Measurements from ENCODE around the gene DCST2.

Gene DCST2

DNA sequence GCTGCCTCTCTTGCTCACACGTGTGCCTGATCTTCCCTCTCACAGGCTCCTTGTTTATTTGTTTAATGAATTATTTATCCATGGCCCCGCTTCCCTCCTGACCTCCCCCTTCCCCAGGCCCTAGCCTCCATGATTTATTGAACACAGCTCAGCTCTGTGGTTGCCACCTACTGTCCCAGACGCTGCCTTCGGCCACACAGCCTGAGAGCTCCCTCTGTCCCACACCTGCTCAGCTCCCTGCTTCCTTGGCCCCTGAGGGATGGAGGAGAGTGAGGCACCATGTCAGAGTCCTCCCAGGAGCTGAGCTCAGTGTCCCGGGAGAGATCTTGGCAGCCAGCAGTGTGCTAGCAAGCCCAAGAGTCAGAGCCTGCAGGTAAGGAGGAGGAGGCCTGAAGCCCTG lies 42.0 kb upstream of the DCST2 start:
- no peak for DNase-seq
- no peaks in the 10 kb centered on the region for H3K9me3 ChIP-seq (ENCODE audit: control extremely low read depth in 1 of 5, control insufficient read depth in 4 of 5, insufficient read depth in 2 of 5, low read depth in 1 of 5, low read length in 4 of 5)
- H3K27ac ChIP-seq (ENCODE audit: insufficient read depth in 1 of 2, low read depth in 1 of 2, low read length in 2 of 2, poor library complexity in 1 of 2, severe bottlenecking in 2 of 2): no peak overlapping the region
- peaks cover 0 to 28% (median 15%) of the 10 kb centered on the region in 5 experiments for H3K27me3 ChIP-seq (replicated peaks in 2 of 5; ENCODE audit: control insufficient read depth in 4 of 5, insufficient read depth in 5 of 5, low read length in 4 of 5)
- ChIA-PET CTCF (interaction anchor here (1.0 to 11.6 kb wide), 10 partner anchors 9 to 610 kb away, joined by 3 to 121 read pairs (median 4); partner anchors contain the start of genes EFNA4 and KRTCAP2), POLR2A (no interaction called here)
- no peak overlapping the region for H3K4me3 ChIP-seq (ENCODE audit: control insufficient read depth in 1 of 7, extremely low read depth in 1 of 7, insufficient read depth in 4 of 7, low read depth in 2 of 7, low read length in 6 of 7)
- whole genome bisulfite sequencing (ENCODE audit: insufficient coverage): 100% methylated on average over 3 of the region's 5 CpGs
- H3K36me3 ChIP-seq (ENCODE audit: control insufficient read depth in 4 of 4, insufficient read depth in 4 of 4, low read length in 3 of 4): no peaks in the 10 kb centered on the region
- H3K4me1 ChIP-seq (ENCODE audit: control extremely low read depth in 1 of 4, control insufficient read depth in 4 of 4, insufficient read depth in 4 of 4, low read length in 3 of 4): peaks cover 0 to 60% (median 41%) of the 10 kb centered on the region in 4 experiments

DNA sequence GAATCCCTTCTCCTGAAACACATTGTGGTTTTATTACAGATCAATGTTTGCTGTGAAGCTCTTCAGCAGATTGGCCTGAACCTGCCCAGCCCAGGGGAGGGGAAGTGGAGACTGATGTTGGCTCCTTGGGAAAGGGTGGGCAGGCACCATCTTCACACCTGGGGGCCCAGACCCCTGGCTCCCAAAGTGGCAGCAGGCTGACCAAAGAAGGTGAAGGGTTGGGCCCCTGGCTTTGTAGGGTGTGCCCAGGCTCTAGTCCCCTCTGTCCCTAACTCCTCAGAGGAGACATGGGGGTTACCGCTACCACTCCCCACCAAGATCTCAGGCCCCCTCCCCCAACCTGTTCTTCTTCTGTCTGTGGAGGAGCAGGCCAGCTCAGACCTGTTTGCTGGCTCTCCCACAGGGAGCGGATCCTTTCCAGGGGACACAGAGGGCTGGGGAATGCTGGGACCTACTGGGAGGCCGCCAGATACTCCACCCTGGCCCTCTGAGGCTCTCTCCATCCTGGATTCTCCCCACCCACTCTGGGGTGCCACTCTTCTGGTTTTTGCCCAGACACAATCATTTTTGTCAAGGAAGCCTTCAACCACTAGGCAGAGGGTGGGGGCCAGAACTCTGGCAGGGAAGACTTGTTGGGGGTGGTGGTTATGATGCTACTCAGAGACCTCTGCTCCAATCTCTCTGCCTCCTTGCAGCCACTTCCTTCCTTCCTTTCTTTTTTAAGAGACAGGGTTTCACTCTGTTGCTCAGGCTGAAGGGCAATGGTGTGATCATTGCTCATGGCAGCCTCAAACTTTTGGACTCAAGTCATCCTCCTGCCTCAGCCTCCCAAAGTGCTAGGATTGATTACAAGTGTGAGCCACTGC lies 40.0 kb upstream of the DCST2 start:
- ChIA-PET CTCF (interaction anchor here (0.8 to 11.6 kb wide), 7 partner anchors 9 to 99 kb away, joined by 3 to 121 read pairs (median 6); partner anchors contain the start of genes EFNA4 and KRTCAP2), POLR2A (interaction anchor here (0.6 kb wide), 1 partner anchor 73 kb away, joined by 3 read pairs; no protein-coding TSS in a partner anchor)
- H3K9me3 ChIP-seq (ENCODE audit: control extremely low read depth in 1 of 5, control insufficient read depth in 4 of 5, insufficient read depth in 2 of 5, low read depth in 1 of 5, low read length in 4 of 5): no peaks in the 10 kb centered on the region
- no peak overlapping the region for H3K27ac ChIP-seq (ENCODE audit: insufficient read depth in 1 of 2, low read depth in 1 of 2, low read length in 2 of 2, poor library complexity in 1 of 2, severe bottlenecking in 2 of 2)
- peaks cover 0 to 11% (median 2%) of the 10 kb centered on the region in 5 experiments for H3K27me3 ChIP-seq (replicated peaks in 2 of 5; ENCODE audit: control insufficient read depth in 4 of 5, insufficient read depth in 5 of 5, low read length in 4 of 5)
- DNase-seq: peak; percentile 51 to 90 (median 84)
- H3K36me3 ChIP-seq (ENCODE audit: control insufficient read depth in 4 of 4, insufficient read depth in 4 of 4, low read length in 3 of 4): peaks cover 0 to 9% (median 4%) of the 10 kb centered on the region in 4 experiments
- no peak overlapping the region for H3K4me3 ChIP-seq (ENCODE audit: control insufficient read depth in 1 of 7, extremely low read depth in 1 of 7, insufficient read depth in 4 of 7, low read depth in 2 of 7, low read length in 6 of 7)
- H3K4me1 ChIP-seq (ENCODE audit: control extremely low read depth in 1 of 4, control insufficient read depth in 4 of 4, insufficient read depth in 4 of 4, low read length in 3 of 4): peaks cover 0 to 45% (median 28%) of the 10 kb centered on the region in 4 experiments
- WGBS (ENCODE audit: insufficient coverage): 81% methylated on average over 2 of the region's 3 CpGs

- H3K4me1 ChIP-seq (ENCODE audit: control extremely low read depth in 1 of 4, control insufficient read depth in 4 of 4, insufficient read depth in 4 of 4, low read length in 3 of 4): peaks cover 0 to 40% (median 26%) of the 10 kb centered on the region in 4 experiments
- ChIA-PET CTCF (interaction anchor here (0.8 to 11.6 kb wide), 7 partner anchors 8 to 71 kb away, joined by 3 to 121 read pairs (median 7); partner anchors contain the start of gene EFNA4), POLR2A (no interaction called here)
- peaks cover 0 to 2% (median 0%) of the 10 kb centered on the region in 5 experiments for H3K27me3 ChIP-seq (replicated peaks in 2 of 5; ENCODE audit: control insufficient read depth in 4 of 5, insufficient read depth in 5 of 5, low read length in 4 of 5)
- H3K27ac ChIP-seq (ENCODE audit: insufficient read depth in 1 of 2, low read depth in 1 of 2, low read length in 2 of 2, poor library complexity in 1 of 2, severe bottlenecking in 2 of 2): no peak overlapping the region
- H3K4me3 ChIP-seq (ENCODE audit: control insufficient read depth in 1 of 7, extremely low read depth in 1 of 7, insufficient read depth in 4 of 7, low read depth in 2 of 7, low read length in 6 of 7): no peak overlapping the region
- 83% methylated on average over 5 of the region's 7 CpGs for whole genome bisulfite sequencing (ENCODE audit: insufficient coverage)
- no peaks in the 10 kb centered on the region for H3K9me3 ChIP-seq (ENCODE audit: control extremely low read depth in 1 of 5, control insufficient read depth in 4 of 5, insufficient read depth in 2 of 5, low read depth in 1 of 5, low read length in 4 of 5)
- DNase-seq: no peak
- peaks cover 0 to 11% (median 5%) of the 10 kb centered on the region in 4 experiments for H3K36me3 ChIP-seq (ENCODE audit: control insufficient read depth in 4 of 4, insufficient read depth in 4 of 4, low read length in 3 of 4)
Observed at GRCh38 chr1:155072531-155073289, 39.1 kb upstream of the DCST2 start.

GRCh38 chr1:155071701-155072100 lies 38.1 kb upstream of the DCST2 start:
- POLR2A ChIA-PET: no interaction called here
- CTCF ChIA-PET: interaction anchor here (1.3 to 22.6 kb wide), 6 partner anchors 7 to 70 kb away, joined by 3 to 368 read pairs (median 12); partner anchors contain the start of genes ADAM15 and EFNA4
- Histone ChIP-seq H3K27ac (ENCODE audit: insufficient read depth in 1 of 2, low read depth in 1 of 2, low read length in 2 of 2, poor library complexity in 1 of 2, severe bottlenecking in 2 of 2) (no peak overlapping the region), H3K9me3 (ENCODE audit: control extremely low read depth in 1 of 5, control insufficient read depth in 4 of 5, insufficient read depth in 2 of 5, low read depth in 1 of 5, low read length in 4 of 5) (no peaks in the 10 kb centered on the region), H3K4me1 (ENCODE audit: control extremely low read depth in 1 of 4, control insufficient read depth in 4 of 4, insufficient read depth in 4 of 4, low read length in 3 of 4) (peaks cover 0 to 36% (median 26%) of the 10 kb centered on the region in 4 experiments), H3K27me3 (replicated peaks in 2 of 5; ENCODE audit: control insufficient read depth in 4 of 5, insufficient read depth in 5 of 5, low read length in 4 of 5) (no peaks in the 10 kb centered on the region), H3K4me3 (ENCODE audit: control insufficient read depth in 1 of 7, extremely low read depth in 1 of 7, insufficient read depth in 4 of 7, low read depth in 2 of 7, low read length in 6 of 7) (peak overlapping the region in 2 of 7 experiments; percentile 63 to 75), H3K36me3 (ENCODE audit: control insufficient read depth in 4 of 4, insufficient read depth in 4 of 4, low read length in 3 of 4) (peaks cover 0 to 11% (median 6%) of the 10 kb centered on the region in 4 experiments)
- 87% methylated on average over 6 of the region's 14 CpGs for WGBS (ENCODE audit: insufficient coverage)
- peak in 1 of 3 donors; percentile 49 for DNase-seq

DNA sequence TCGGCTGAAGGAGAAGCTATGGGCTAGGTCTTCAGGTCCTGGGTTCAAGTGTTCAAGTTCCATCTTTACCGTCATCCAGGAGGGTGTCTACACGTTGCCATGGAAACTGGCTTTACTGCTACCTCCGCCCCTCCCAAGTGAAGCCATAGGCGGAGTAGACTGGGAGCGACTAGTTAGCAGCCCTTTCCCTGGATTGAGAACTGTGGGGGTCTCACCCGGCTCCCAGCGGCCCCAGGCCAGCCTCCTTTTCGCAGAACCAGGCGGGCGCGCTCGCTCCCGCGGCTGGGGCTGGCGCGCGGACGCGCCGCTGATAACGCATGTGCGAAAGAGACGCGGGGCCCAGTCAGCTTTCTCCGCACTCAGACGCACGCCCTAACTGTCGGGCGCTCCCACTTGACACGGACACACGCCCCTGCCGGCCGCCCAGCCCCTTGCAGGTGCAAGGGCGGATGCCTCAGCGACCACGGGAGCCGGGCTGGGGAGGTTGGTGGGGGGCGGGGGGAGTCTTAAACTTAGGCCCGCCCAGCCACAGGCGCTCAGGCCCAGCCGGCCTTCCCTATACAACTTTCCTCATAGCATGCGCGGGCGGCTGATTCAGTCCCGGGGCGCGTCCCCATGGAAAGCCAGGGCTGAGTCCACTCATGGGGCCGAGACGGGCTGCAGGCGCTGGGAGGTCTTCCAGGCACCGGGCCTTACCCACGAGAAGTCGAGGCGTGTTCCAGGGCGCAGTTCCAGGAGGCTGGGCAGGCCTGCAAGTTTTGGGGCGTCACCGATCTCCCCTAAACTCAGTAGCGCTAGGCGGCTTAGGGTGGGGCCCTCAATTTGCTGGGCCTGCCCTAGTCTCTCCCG lies 37.4 kb upstream of the DCST2 start:
- peak; percentile 91 to 95 (median 94) for DNase-seq
- Histone ChIP-seq H3K4me3 (ENCODE audit: control insufficient read depth in 1 of 7, extremely low read depth in 1 of 7, insufficient read depth in 4 of 7, low read depth in 2 of 7, low read length in 6 of 7) (peak overlapping the region in 6 of 7 experiments; percentile 28 to 75 (median 44)), H3K4me1 (ENCODE audit: control extremely low read depth in 1 of 4, control insufficient read depth in 4 of 4, insufficient read depth in 4 of 4, low read length in 3 of 4) (peaks cover 0 to 36% (median 26%) of the 10 kb centered on the region in 4 experiments), H3K27me3 (replicated peaks in 2 of 5; ENCODE audit: control insufficient read depth in 4 of 5, insufficient read depth in 5 of 5, low read length in 4 of 5) (no peaks in the 10 kb centered on the region), H3K36me3 (ENCODE audit: control insufficient read depth in 4 of 4, insufficient read depth in 4 of 4, low read length in 3 of 4) (peaks cover 0 to 11% (median 6%) of the 10 kb centered on the region in 4 experiments), H3K9me3 (ENCODE audit: control extremely low read depth in 1 of 5, control insufficient read depth in 4 of 5, insufficient read depth in 2 of 5, low read depth in 1 of 5, low read length in 4 of 5) (no peaks in the 10 kb centered on the region), H3K27ac (ENCODE audit: insufficient read depth in 1 of 2, low read depth in 1 of 2, low read length in 2 of 2, poor library complexity in 1 of 2, severe bottlenecking in 2 of 2) (peak overlapping the region in 1 of 2 experiments; percentile 43)
- POLR2A ChIA-PET: no interaction called here
- WGBS (ENCODE audit: insufficient coverage): 7% methylated on average over 55 of the region's 61 CpGs
- CTCF ChIA-PET: interaction anchor here (0.6 to 22.6 kb wide), 12 partner anchors 7 to 69 kb away, joined by 3 to 368 read pairs (median 6); partner anchors contain the start of genes ADAM15 and EFNA4

- Histone ChIP-seq H3K4me1 (ENCODE audit: control extremely low read depth in 1 of 4, control insufficient read depth in 4 of 4, insufficient read depth in 4 of 4, low read length in 3 of 4) (peaks cover 0 to 36% (median 26%) of the 10 kb centered on the region in 4 experiments), H3K9me3 (ENCODE audit: control extremely low read depth in 1 of 5, control insufficient read depth in 4 of 5, insufficient read depth in 2 of 5, low read depth in 1 of 5, low read length in 4 of 5) (no peaks in the 10 kb centered on the region), H3K4me3 (ENCODE audit: control insufficient read depth in 1 of 7, extremely low read depth in 1 of 7, insufficient read depth in 4 of 7, low read depth in 2 of 7, low read length in 6 of 7) (peak overlapping the region in 4 of 7 experiments; percentile 31 to 75 (median 60)), H3K27me3 (replicated peaks in 2 of 5; ENCODE audit: control insufficient read depth in 4 of 5, insufficient read depth in 5 of 5, low read length in 4 of 5) (no peaks in the 10 kb centered on the region), H3K27ac (ENCODE audit: insufficient read depth in 1 of 2, low read depth in 1 of 2, low read length in 2 of 2, poor library complexity in 1 of 2, severe bottlenecking in 2 of 2) (no peak overlapping the region), H3K36me3 (ENCODE audit: control insufficient read depth in 4 of 4, insufficient read depth in 4 of 4, low read length in 3 of 4) (peaks cover 0 to 11% (median 6%) of the 10 kb centered on the region in 4 experiments)
- WGBS (ENCODE audit: insufficient coverage): 54% methylated on average over 13 of the region's 28 CpGs
- POLR2A ChIA-PET: interaction anchor here (1.1 kb wide), 1 partner anchor 9 kb away, joined by 3 read pairs; the partner anchor contains the start of gene EFNA3
- DNase-seq: no peak
- CTCF ChIA-PET: interaction anchor here (0.6 to 22.6 kb wide), 12 partner anchors 6 to 142 kb away, joined by 3 to 368 read pairs (median 4); partner anchors contain the start of genes ADAM15 and EFNA4
Observed at GRCh38 chr1:155070158-155070621, 36.6 kb upstream of the DCST2 start.
